GM12865 (cell line): ENCODE data around the gene ADGRG6.
"Not testable (repeated sequence)": the region's sequence is repeated elsewhere in the genome, so short reads cannot be mapped to it uniquely, and the experiment has no call there.

Experiments
- DNase-seq: peaks from one replicate; pipeline ENCODE4 v3.0.0; 2010; ENCODE audit warnings: low read depth
- H3K4me3 ChIP-seq: 2 replicates; pipeline ENCODE4 v1.5.1; 2011; ENCODE audit warnings: mild to moderate bottlenecking, low read depth, low read length, control low read depth
- TF ChIP-seq, protein P1 (sequence below): IDR thresholded peaks from 2 replicates; pipeline ENCODE4 v1.5.1; 2011; ENCODE audit warnings: low read length, control low read depth, low read depth, inconsistent platforms; ENCODE audit not compliant: insufficient read depth; ENCODE audit errors: missing control alignments

Gene ADGRG6

DNA sequence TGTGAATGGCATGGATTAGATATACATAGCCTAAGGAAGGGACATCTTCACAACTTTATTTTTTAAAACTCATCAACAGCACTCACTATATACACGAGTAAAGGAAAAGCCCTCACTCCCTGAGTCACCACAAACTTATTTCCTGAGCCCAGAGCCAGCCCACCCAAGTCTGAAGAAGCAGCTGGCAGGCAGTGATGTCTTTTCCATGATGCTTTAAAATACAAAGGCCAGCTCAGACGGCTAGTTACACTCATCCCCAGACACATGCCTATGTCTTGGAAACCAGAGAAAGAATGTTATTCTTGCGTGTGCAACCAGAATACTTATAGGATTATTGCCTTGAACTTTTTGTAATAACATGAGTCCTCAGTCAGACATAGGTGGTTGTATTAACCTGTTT, 114.4 kb downstream of the ADGRG6 start:
- TF ChIP-seq, protein P1, sequence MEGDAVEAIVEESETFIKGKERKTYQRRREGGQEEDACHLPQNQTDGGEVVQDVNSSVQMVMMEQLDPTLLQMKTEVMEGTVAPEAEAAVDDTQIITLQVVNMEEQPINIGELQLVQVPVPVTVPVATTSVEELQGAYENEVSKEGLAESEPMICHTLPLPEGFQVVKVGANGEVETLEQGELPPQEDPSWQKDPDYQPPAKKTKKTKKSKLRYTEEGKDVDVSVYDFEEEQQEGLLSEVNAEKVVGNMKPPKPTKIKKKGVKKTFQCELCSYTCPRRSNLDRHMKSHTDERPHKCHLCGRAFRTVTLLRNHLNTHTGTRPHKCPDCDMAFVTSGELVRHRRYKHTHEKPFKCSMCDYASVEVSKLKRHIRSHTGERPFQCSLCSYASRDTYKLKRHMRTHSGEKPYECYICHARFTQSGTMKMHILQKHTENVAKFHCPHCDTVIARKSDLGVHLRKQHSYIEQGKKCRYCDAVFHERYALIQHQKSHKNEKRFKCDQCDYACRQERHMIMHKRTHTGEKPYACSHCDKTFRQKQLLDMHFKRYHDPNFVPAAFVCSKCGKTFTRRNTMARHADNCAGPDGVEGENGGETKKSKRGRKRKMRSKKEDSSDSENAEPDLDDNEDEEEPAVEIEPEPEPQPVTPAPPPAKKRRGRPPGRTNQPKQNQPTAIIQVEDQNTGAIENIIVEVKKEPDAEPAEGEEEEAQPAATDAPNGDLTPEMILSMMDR = no peak
- DNase-seq = no peak
- H3K4me3 ChIP-seq = no peak overlapping the region

GRCh38 chr6:142416686-142417085, 114.9 kb downstream of the ADGRG6 start:
- no peak overlapping the region for H3K4me3 ChIP-seq
- no peak for DNase-seq
- TF ChIP-seq, protein P1 = no peak

DNA sequence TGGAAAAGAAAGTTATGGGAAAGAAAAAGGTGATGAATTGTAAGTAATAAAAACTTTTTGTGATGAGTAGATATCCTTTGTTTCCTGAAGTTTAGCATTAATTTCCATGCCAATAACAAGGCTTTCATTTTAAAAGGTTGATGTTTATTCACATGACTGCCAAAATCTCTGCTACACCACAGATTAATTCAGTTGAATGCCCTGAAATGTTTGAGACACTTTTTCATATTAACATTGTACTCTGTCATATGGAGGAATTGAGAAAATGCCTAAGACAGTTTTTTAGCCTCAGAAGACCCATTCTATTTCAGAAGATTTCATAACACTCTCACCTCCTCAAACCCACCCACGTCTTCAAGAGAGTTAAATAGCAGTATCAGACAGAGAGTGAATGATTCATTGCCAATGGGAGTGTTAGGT, 115.5 kb downstream of the ADGRG6 start:
- DNase-seq = no peak
- H3K4me3 ChIP-seq = no peak overlapping the region
- TF ChIP-seq, protein P1 = no peak

- H3K4me3 ChIP-seq = no peak overlapping the region
- DNase-seq = no peak
- TF ChIP-seq, protein P1 = no peak
Measured at GRCh38 chr6:142419071-142419470, 117.3 kb downstream of the ADGRG6 start.

GRCh38 chr6:142420802-142421201, 119.0 kb downstream of the ADGRG6 start:
- H3K4me3 ChIP-seq = no peak overlapping the region
- TF ChIP-seq, protein P1 = no peak
- no peak for DNase-seq

- no peak for DNase-seq
- TF ChIP-seq, protein P1 = no peak
- H3K4me3 ChIP-seq = no peak overlapping the region
Measured at GRCh38 chr6:142421285-142422117, 119.7 kb downstream of the ADGRG6 start.

- DNase-seq, H3K4me3 ChIP-seq: not testable (repeated sequence)
Measured at GRCh38 chr6:142426444-142427132, 124.8 kb downstream of the ADGRG6 start.

GRCh38 chr6:142428468-142428867, 126.7 kb downstream of the ADGRG6 start:
- not testable (repeated sequence) for DNase-seq, H3K4me3 ChIP-seq
